ENCODE results near the gene NEURL2. TPM values are rescaled to one million over a fixed set of nuclear protein-coding genes. Genes with fewer than 3 reads are reported as not detected.

The NEURL2 gene
- total RNA-seq, 6 experiments from 2014 or later: 1.5 to 2.3 (median 1.9) TPM

GRCh38 chr20:45845452-45845851 is 45.6 kb downstream of the NEURL2 start:
- Mint-ChIP-seq H3K27ac (no peak overlapping the region), H3K9me3 (no peaks in the 10 kb centered on the region), H3K27me3 (ENCODE audit: insufficient read depth) (peaks cover 2% of the 10 kb centered on the region; the same call in 1 of the 2 replicates), H3K4me1 (ENCODE audit: low read depth) (peaks cover 12% of the 10 kb centered on the region), H3K4me3 (no peak overlapping the region), H3K36me3 (ENCODE audit: low read depth) (peaks cover 13% of the 10 kb centered on the region; the same call in 1 of the 2 replicates)
- no peak for DNase-seq
- TF ChIP-seq CTCF (IDR thresholded peaks at IDR 0.05): no peak

- no peak for TF ChIP-seq CTCF (IDR thresholded peaks at IDR 0.05)
- H3K27me3 Mint-ChIP-seq (ENCODE audit: insufficient read depth): peaks cover 2% of the 10 kb centered on the region; the same call in 1 of the 2 replicates
- 0 out of 2 replicates have a peak, but pooled peaks cover 9% of the 10 kb centered on the region for H3K36me3 Mint-ChIP-seq (ENCODE audit: low read depth)
- H3K4me1 Mint-ChIP-seq (ENCODE audit: low read depth): peaks cover 12% of the 10 kb centered on the region
- no peak for DNase-seq
- no peak overlapping the region for H3K4me3 Mint-ChIP-seq
- no peaks in the 10 kb centered on the region for H3K9me3 Mint-ChIP-seq
- H3K27ac Mint-ChIP-seq: no peak overlapping the region
Measured at GRCh38 chr20:45843506-45843905, 47.5 kb downstream of the NEURL2 start.

- TF ChIP-seq CTCF (IDR thresholded peaks at IDR 0.05): 0 out of 2 replicates have a peak, but pooled peaks have one; percentile 8
- Mint-ChIP-seq H3K36me3 (ENCODE audit: low read depth) (0 out of 2 replicates have a peak, but pooled peaks cover 9% of the 10 kb centered on the region), H3K4me3 (no peak overlapping the region), H3K27ac (peak overlapping the region; percentile 66), H3K27me3 (ENCODE audit: insufficient read depth) (peaks cover 2% of the 10 kb centered on the region; the same call in 1 of the 2 replicates), H3K9me3 (no peaks in the 10 kb centered on the region), H3K4me1 (ENCODE audit: low read depth) (peaks cover 14% of the 10 kb centered on the region)
- DNase-seq: peak; percentile 42
Measured at GRCh38 chr20:45842169-45842812, 48.7 kb downstream of the NEURL2 start.

GRCh38 chr20:45841407-45842129 is 49.4 kb downstream of the NEURL2 start:
- Mint-ChIP-seq H3K27me3 (ENCODE audit: insufficient read depth) (peaks cover 2% of the 10 kb centered on the region; the same call in 1 of the 2 replicates), H3K4me3 (no peak overlapping the region), H3K9me3 (no peaks in the 10 kb centered on the region), H3K4me1 (ENCODE audit: low read depth) (peaks cover 21% of the 10 kb centered on the region), H3K27ac (no peak overlapping the region), H3K36me3 (ENCODE audit: low read depth) (peaks cover 12% of the 10 kb centered on the region; the same call in 1 of the 2 replicates)
- no peak for TF ChIP-seq CTCF (IDR thresholded peaks at IDR 0.05)
- no peak for DNase-seq

- peaks cover 19% of the 10 kb centered on the region; the same call in 1 of the 2 replicates for H3K36me3 Mint-ChIP-seq (ENCODE audit: low read depth)
- H3K4me3 Mint-ChIP-seq: no peak overlapping the region
- no peaks in the 10 kb centered on the region for H3K9me3 Mint-ChIP-seq
- TF ChIP-seq CTCF (IDR thresholded peaks at IDR 0.05): 0 out of 2 replicates have a peak, but pooled peaks have one; percentile 18
- H3K27me3 Mint-ChIP-seq (ENCODE audit: insufficient read depth): peaks cover 2% of the 10 kb centered on the region; the same call in 1 of the 2 replicates
- DNase-seq: no peak
- H3K4me1 Mint-ChIP-seq (ENCODE audit: low read depth): peaks cover 29% of the 10 kb centered on the region
- H3K27ac Mint-ChIP-seq: no peak overlapping the region
Measured at GRCh38 chr20:45840700-45841198, 50.3 kb downstream of the NEURL2 start.

Other genes starting within 250 kb of the NEURL2 start
- gene WFDC11, start 221.0 kb downstream of the NEURL2 start, total RNA-seq (2021; fragmentation: NEBNext Ultra II Directional; extraction: Animal tissue kit (Norgen Biotek cat#: 25700)): not detected
- gene WFDC13, start 189.2 kb downstream of the NEURL2 start, total RNA-seq (2021; fragmentation: NEBNext Ultra II Directional; extraction: Animal tissue kit (Norgen Biotek cat#: 25700)): not detected
- gene WFDC10B, start 186.2 kb downstream of the NEURL2 start, total RNA-seq (2021; fragmentation: NEBNext Ultra II Directional; extraction: Animal tissue kit (Norgen Biotek cat#: 25700)): not detected
- gene SPINT4, start 168.9 kb downstream of the NEURL2 start, total RNA-seq (2021; fragmentation: NEBNext Ultra II Directional; extraction: Animal tissue kit (Norgen Biotek cat#: 25700)): not detected
- gene WFDC3, start 99.3 kb downstream of the NEURL2 start, total RNA-seq (2021; fragmentation: NEBNext Ultra II Directional; extraction: Animal tissue kit (Norgen Biotek cat#: 25700)): under 1 TPM in 1 of 6 experiments, not detected in 5; 0.43 TPM
- gene DNTTIP1, start 99.3 kb downstream of the NEURL2 start, total RNA-seq (2021; fragmentation: NEBNext Ultra II Directional; extraction: Animal tissue kit (Norgen Biotek cat#: 25700)): 10 to 100 TPM; 23.2 to 27.1 (median 25.8) TPM
- 100 to 1,000 TPM in 1 of 6 experiments, 10 to 100 TPM in 5; 42.6 to 101 (median 91.3) TPM for gene UBE2C, start 78.6 kb downstream of the NEURL2 start, total RNA-seq (2021; fragmentation: NEBNext Ultra II Directional; extraction: Animal tissue kit (Norgen Biotek cat#: 25700))
- gene TNNC2, start 63.9 kb downstream of the NEURL2 start, total RNA-seq (2021; fragmentation: NEBNext Ultra II Directional; extraction: Animal tissue kit (Norgen Biotek cat#: 25700)): not detected
- gene SNX21, start 57.4 kb downstream of the NEURL2 start, total RNA-seq (2021; fragmentation: NEBNext Ultra II Directional; extraction: Animal tissue kit (Norgen Biotek cat#: 25700)): 10 to 100 TPM; 21.9 to 25.1 (median 22.7) TPM
- gene ACOT8, start 33.8 kb downstream of the NEURL2 start, total RNA-seq (2021; fragmentation: NEBNext Ultra II Directional; extraction: Animal tissue kit (Norgen Biotek cat#: 25700)): 10 to 100 TPM; 24.2 to 31.2 (median 26.4) TPM
- gene ZSWIM3, start 33.6 kb downstream of the NEURL2 start, total RNA-seq (2021; fragmentation: NEBNext Ultra II Directional; extraction: Animal tissue kit (Norgen Biotek cat#: 25700)): 1 to 10 TPM; 2.3 to 4.0 (median 2.7) TPM
- gene ZSWIM1, start 10.0 kb downstream of the NEURL2 start, total RNA-seq (2021; fragmentation: NEBNext Ultra II Directional; extraction: Animal tissue kit (Norgen Biotek cat#: 25700)): 10 to 100 TPM in 4 of 6 experiments, 1 to 10 TPM in 2; 9.8 to 11.7 (median 10.3) TPM
- under 1 TPM; 0.35 to 0.74 (median 0.47) TPM for gene SPATA25, start 3.6 kb downstream of the NEURL2 start, total RNA-seq (2021; fragmentation: NEBNext Ultra II Directional; extraction: Animal tissue kit (Norgen Biotek cat#: 25700))
- gene CTSA, start 127 bp upstream of the NEURL2 start, total RNA-seq (2021; fragmentation: NEBNext Ultra II Directional; extraction: Animal tissue kit (Norgen Biotek cat#: 25700)): 100 to 1,000 TPM; 133 to 176 (median 155) TPM
- gene PLTP, start 20.9 kb upstream of the NEURL2 start, total RNA-seq (2021; fragmentation: NEBNext Ultra II Directional; extraction: Animal tissue kit (Norgen Biotek cat#: 25700)): 10 to 100 TPM in 5 of 6 experiments, 1 to 10 TPM in 1; 8.3 to 13.6 (median 11.1) TPM
- gene PCIF1, start 43.5 kb upstream of the NEURL2 start, total RNA-seq (2021; fragmentation: NEBNext Ultra II Directional; extraction: Animal tissue kit (Norgen Biotek cat#: 25700)): 10 to 100 TPM; 14.8 to 23.1 (median 19.5) TPM
- 10 to 100 TPM; 13.1 to 14.6 (median 13.5) TPM for gene ZNF335, start 81.0 kb upstream of the NEURL2 start, total RNA-seq (2021; fragmentation: NEBNext Ultra II Directional; extraction: Animal tissue kit (Norgen Biotek cat#: 25700))
- gene MMP9, start 117.7 kb upstream of the NEURL2 start, total RNA-seq (2021; fragmentation: NEBNext Ultra II Directional; extraction: Animal tissue kit (Norgen Biotek cat#: 25700)): not detected
- gene SLC12A5, start 138.0 kb upstream of the NEURL2 start, total RNA-seq (2021; fragmentation: NEBNext Ultra II Directional; extraction: Animal tissue kit (Norgen Biotek cat#: 25700)): under 1 TPM in 5 of 6 experiments, not detected in 1; 0.18 to 0.82 (median 0.52) TPM
- gene NCOA5, start 198.8 kb upstream of the NEURL2 start, total RNA-seq (2021; fragmentation: NEBNext Ultra II Directional; extraction: Animal tissue kit (Norgen Biotek cat#: 25700)): 10 to 100 TPM; 15.3 to 25.1 (median 23.2) TPM
- gene CD40, start 227.1 kb upstream of the NEURL2 start, total RNA-seq (2021; fragmentation: NEBNext Ultra II Directional; extraction: Animal tissue kit (Norgen Biotek cat#: 25700)): 1 to 10 TPM in 2 of 6 experiments, under 1 TPM in 4; 0.34 to 3.6 (median 0.62) TPM